Measurements from ENCODE around the gene OR4N5. TPM values are rescaled to one million over a fixed set of nuclear protein-coding genes. Genes with fewer than 3 reads are reported as not detected.

The OR4N5 gene
- total RNA-seq (2014; rRNA removed; shearing (Covaris generic)) (not detected in 2 replicates), polyA plus RNA-seq (2016; fragmentation: Nextera tagmentation; extraction: Ambion mirVana) (not detected in 2 replicates)
- long read RNA-seq, result 0 reads

DNA sequence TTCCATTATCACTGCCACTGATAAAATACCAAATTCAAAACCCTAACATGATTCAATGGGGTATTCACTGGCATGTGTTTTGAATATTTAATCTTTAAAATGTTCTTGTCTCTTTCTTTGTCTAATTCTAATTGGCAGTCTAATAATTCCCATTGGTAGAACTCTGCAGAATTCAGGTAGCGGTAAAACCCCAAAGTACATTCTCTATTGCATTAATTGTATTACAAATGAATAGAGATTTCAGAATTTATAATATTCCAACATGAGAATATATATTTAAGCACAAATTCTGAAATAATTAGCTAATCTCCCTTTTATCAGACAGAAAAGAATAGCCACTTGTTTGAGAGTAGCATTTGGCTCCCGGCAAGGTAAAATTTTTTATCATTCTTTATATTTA is at the start of gene OR4N5:
Gene OR4N5, plus strand, starts transcription at position 301 of the 400 bp plus-strand sequence. CDS start 4,916 bp downstream, outside the sequence.
- TF ChIP-seq EZH2phosphoT487 (IDR thresholded peaks at IDR 0.05; ENCODE audit: unreplicated experiment), result no peak
- TF ChIP-seq EZH2 (IDR thresholded peaks at IDR 0.05; ENCODE audit: low read depth, unreplicated experiment), result no peak
- TF ChIP-seq CTCF (conservative IDR thresholded peaks at IDR 0.05; ENCODE audit: low read depth in 2 of 2), result no peak
- no peak for TF ChIP-seq REST (IDR thresholded peaks at IDR 0.05; ENCODE audit: unreplicated experiment)
- TF ChIP-seq STAT1 (IDR thresholded peaks at IDR 0.05; ENCODE audit: unreplicated experiment), result no peak
- no peak for TF ChIP-seq POLR2AphosphoS5 (IDR thresholded peaks at IDR 0.05; ENCODE audit: low read depth)
- no peaks in the 10 kb centered on the region for H3K4me1 ChIP-seq (ENCODE audit: insufficient read depth)
- H3F3A ChIP-seq (replicated peaks; ENCODE audit: low read depth), result no peaks in the 10 kb centered on the region
- H3K4me3 ChIP-seq, result no peak within 1 kb of the TSS; the same call in 1 of the 2 replicates
- H3K79me2 ChIP-seq (replicated peaks; ENCODE audit: insufficient read depth), result no peaks in the 10 kb centered on the region
- Mint-ChIP-seq H3K27ac (no peak within 1 kb of the TSS), H3K27me3 (ENCODE audit: insufficient read depth, low read depth, poor library complexity) (no peaks in the 10 kb centered on the region), H3K4me3 (no peak within 1 kb of the TSS), H3K4me1 (no peaks in the 10 kb centered on the region), H3K36me3 (ENCODE audit: low read depth) (peaks cover 10% of the 10 kb centered on the region), H3K9me3 (peaks cover 85% of the 10 kb centered on the region)
- no peak for ATAC-seq
- no peaks in the 10 kb centered on the region for H4K20me1 ChIP-seq (replicated peaks; ENCODE audit: insufficient read depth)
- no peak within 1 kb of the TSS for H2AFZ ChIP-seq
- peaks cover 9% of the 10 kb centered on the region for H3K36me3 ChIP-seq (ENCODE audit: insufficient read depth)
- H3K27ac ChIP-seq (ENCODE audit: low read depth), result no peak within 1 kb of the TSS
- H3K27me3 ChIP-seq (ENCODE audit: insufficient read depth), result no peaks in the 10 kb centered on the region
- no peak for DNase-seq (ENCODE audit: low spot score)
- H3K4me2 ChIP-seq, result no peak within 1 kb of the TSS
- H3K9me2 ChIP-seq (ENCODE audit: insufficient read depth), result no peaks in the 10 kb centered on the region

DNA sequence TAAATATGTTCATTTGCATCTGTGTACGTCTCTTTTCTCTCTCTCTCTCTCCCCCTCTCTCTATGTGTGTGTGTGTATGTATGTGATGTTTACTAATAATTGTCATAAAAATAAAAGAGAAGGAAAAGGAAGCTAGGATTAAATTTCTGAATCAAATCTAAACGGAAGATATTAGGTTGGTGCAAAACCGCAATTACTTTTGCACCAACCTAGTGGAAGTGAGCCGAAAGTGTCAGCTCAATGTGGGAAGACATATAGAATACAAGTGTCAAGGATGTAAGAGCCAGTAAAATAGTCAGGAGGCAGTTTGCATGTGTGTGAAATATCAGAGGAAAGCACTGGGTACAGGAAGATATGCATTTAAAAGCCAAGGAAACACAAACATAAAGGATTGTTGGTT is 46.6 kb upstream of the OR4N5 start:
- Histone ChIP-seq H3K79me2 (replicated peaks; ENCODE audit: insufficient read depth) (no peaks in the 10 kb centered on the region), H3K4me1 (ENCODE audit: insufficient read depth) (no peaks in the 10 kb centered on the region), H3K36me3 (ENCODE audit: insufficient read depth) (peaks cover 7% of the 10 kb centered on the region), H3F3A (replicated peaks; ENCODE audit: low read depth) (no peaks in the 10 kb centered on the region), H3K4me3 (no peak overlapping the region), H2AFZ (no peak overlapping the region), H3K27me3 (ENCODE audit: insufficient read depth) (no peaks in the 10 kb centered on the region), H3K9me2 (ENCODE audit: insufficient read depth) (no peaks in the 10 kb centered on the region), H4K20me1 (replicated peaks; ENCODE audit: insufficient read depth) (no peaks in the 10 kb centered on the region), H3K27ac (ENCODE audit: low read depth) (no peak overlapping the region), H3K4me2 (no peak overlapping the region)
- TF ChIP-seq JUNB (IDR thresholded peaks at IDR 0.05; ENCODE audit: unreplicated experiment), result no peak
- no peak for TF ChIP-seq EZH2phosphoT487 (IDR thresholded peaks at IDR 0.05; ENCODE audit: unreplicated experiment)
- no peak for ATAC-seq
- H3K27me3 Mint-ChIP-seq (ENCODE audit: insufficient read depth, low read depth, poor library complexity), result no peaks in the 10 kb centered on the region
- peaks cover 11% of the 10 kb centered on the region for H3K36me3 Mint-ChIP-seq (ENCODE audit: low read depth)
- no peaks in the 10 kb centered on the region for H3K4me1 Mint-ChIP-seq
- peaks cover 78% of the 10 kb centered on the region for H3K9me3 Mint-ChIP-seq
- H3K4me3 Mint-ChIP-seq, result no peak overlapping the region
- no peak for DNase-seq (ENCODE audit: low spot score)
- H3K27ac Mint-ChIP-seq, result no peak overlapping the region

All from GM23338 (cell line).